GM19193 (cell line): ENCODE results near the gene LDLRAP1.

Experiments
- POLR2A ChIP-seq: IDR thresholded peaks from 4 replicates; pipeline ENCODE4 v1.6.1; 2011; ENCODE audit not compliant: insufficient read depth, insufficient read length; ENCODE audit errors: extremely low read depth

LDLRAP1 gene

DNA sequence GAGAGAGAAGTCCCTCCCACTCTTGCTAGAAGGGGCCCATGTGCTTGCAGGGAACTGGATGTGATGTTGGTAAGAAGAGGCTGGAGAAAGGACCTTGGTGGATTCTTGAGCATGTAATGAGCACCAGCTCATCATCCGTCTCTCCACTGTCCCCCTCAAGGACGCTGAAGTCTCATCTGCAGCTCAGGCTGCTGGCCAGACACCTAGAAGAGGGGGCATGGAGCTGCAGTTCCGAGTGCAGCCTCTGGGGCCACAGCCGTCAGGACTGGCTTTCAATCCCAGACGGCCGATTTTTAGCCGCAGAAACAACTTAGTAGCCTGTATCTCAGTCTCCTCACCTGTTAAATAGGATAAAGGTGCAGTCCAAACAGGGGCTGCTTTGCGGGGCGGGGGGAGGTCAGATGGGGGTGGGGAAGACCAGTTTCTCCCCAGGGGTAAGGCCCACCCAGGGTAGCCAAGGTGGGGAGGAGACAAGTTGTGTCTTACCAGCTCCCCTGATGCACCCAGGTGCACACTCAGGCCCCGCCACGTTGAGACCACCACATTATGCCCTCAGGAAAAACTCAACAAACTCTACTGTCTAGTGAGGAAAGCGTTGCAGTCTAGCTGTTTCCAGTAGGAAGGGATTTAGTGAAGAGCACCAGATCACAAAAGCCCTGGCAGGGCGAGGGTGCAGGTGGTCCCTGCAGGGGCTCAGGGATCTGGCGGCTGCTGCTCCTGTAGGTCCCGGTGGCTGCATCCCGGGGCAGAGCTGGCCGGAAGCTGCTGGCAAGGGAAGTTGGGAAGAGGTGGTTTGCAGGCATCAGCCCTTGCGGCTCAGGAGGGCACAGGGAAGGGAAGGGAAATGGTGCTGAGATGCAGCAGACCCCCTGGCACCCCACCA is 29.5 kb downstream of the LDLRAP1 start:
- no peak for TF ChIP-seq POLR2A

- no peak for TF ChIP-seq POLR2A
Measured at GRCh38 chr1:25573591-25573930, 30.2 kb downstream of the LDLRAP1 start.

- TF ChIP-seq POLR2A: no peak
Measured at GRCh38 chr1:25573961-25574360, 30.6 kb downstream of the LDLRAP1 start.

DNA sequence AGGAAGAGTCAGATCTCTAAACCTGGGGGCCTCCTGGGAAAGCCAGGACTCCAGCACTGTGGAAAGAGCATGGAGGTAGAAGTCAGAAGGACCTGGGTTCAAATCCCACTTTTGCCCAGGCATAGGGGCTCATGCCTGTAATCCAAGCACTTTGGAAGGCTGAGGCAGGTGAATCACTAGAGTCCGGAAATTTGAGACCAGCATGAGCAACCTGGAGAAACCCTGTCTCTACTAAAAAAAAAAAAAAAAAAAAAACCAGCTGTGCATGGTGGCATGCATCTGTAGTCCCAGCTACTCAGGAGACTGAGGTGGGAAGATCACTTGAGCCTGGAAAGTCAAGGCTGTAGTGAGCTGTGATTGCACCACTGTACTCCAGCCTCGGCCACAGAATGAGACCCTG is 31.8 kb downstream of the LDLRAP1 start:
- no peak for TF ChIP-seq POLR2A

- TF ChIP-seq POLR2A: no peak
Measured at GRCh38 chr1:25576459-25577133, 33.2 kb downstream of the LDLRAP1 start.

DNA sequence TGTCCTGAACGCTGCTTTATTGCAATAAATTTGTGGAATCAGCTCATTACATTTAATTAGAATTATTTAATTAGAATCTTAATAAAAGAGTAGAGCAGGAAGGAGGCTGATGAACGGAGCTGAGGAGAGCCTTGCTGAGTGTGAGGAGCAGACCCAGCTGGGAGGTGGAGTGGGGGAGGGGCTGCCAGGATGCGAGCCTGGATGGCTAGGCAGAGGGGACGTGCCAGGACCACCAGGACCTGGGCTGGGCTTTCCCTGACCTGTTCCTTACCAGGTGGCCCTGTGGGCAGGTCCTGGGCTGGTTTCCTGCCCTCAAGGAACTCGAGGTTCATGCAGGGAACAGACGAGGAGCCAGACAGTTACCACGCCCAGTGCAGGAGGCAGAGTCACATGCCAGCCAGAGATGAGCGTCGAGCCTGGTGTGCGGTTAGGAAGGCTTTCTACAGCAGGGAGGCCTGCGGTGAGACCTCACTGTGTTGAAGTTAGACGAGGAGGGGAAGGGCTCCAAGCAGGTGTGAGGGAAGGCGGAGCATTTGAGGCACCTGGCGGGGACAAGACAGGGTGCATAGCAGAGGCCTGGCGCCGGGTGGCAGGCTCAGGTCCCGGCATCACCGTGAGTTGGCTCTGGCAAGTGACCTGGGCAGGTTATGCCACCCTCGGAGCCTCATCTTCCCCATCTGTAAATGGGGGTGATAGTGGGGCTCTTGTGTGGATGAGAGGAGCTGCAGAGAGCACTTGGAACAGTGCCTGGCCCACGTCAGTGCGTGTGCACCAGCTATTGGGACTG is 33.9 kb downstream of the LDLRAP1 start:
- TF ChIP-seq POLR2A: no peak

DNA sequence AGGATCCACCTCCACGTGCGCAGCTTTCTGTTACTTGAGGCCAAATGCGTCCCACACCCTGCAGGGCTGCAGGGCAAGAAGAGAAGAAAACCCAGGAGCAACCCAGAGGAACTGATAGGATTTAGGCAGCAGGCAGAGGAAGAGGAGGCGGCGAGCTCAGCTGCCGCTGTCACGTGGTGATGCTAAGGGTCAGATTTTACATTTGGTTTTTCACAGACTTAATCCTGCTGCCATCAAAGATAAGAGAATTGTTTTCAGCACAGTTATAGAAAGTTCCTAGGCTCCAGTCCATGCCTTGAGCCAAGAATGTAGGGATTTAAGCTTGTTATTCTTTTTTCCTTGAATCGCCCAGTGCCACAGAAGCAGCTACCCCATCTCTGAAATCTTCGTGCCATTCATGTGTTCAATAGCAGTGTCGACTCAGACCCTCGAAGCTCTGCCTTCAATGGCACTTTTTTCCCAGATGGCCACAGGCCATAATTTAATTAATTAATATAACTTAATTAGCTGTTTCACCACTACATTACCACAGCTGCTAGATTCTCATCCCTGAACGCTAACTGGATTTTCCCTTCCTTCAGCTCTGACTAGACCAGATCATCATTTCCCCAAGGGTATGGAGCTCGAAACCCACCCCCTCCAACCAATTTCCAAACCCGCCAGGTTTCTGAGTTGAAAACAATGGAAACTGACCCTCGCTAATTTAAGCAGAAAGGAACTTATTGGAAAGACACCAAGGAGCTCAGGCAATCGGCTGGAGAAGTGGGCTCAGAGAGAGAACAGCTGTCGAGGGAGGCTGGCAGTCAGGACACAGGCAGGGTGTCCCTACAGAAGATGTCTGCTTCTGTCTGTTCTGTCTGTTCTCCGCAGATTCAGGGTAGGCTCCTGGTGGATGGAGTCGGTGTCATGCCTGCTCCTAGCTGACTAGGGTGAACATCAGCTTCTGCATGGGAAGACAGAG is 36.2 kb downstream of the LDLRAP1 start:
- TF ChIP-seq POLR2A: no peak

GRCh38 chr1:25580927-25581326 is 37.5 kb downstream of the LDLRAP1 start:
- TF ChIP-seq POLR2A: no peak

DNA sequence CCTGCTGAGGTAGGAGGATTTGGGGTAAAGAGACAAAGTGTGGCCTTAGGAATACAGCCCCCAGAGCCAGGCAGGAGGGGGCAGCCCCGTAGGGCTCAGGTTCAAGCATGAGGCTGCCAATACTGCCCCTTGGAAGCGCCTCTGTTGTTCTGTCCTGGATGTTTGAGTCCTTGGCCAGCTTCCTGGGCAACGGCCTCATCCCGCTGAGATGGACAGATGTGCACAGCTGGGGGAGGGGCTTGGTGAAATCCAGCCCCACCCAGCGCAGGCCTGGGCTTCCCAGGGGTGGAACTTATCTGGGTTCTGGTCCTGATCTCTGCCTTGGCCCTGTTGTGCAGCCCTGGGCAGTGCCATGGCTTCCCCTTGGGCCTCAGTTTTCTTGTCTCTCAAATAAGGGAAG is 38.4 kb downstream of the LDLRAP1 start:
- no peak for TF ChIP-seq POLR2A

DNA sequence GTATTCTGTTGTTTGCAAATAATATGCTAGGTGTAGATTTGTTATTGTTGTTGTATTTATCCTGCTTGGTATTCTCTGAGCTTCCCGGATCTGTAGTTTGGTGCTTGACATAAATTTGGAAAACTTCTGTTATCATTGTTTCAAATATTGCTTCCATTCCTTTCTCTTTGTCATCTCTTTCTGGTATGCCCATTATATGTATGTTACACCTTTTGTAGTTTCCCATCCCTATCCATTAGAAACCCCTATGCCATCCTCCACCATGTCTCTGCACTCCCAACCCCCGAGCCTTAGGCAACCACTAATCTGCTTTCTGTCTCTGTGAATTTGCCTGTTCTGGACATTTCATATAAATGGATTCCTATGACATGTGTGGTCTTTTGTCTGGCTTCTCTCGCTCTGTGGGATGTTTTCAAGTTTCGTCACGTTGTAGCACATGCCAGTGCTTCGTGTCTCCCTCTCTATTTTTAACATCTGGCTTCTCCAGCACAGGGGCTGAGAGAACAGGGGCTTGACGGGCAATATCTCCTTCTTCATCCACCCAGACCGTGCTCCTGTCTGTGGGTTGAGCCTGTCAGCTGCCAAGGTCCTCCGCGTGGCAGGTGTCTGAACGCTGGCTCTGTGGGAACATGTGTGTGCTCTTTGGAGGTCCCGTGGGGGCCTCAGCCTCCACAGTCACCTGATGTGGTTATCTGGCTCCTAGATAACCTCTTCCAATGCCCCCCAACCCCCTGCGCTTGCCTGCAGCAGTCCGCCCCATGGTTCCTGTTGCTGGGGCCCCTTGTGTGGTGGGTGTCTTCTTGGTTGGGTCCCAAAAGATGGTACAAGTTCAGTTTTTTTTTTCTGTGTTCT is 40.3 kb downstream of the LDLRAP1 start:
- no peak for TF ChIP-seq POLR2A

DNA sequence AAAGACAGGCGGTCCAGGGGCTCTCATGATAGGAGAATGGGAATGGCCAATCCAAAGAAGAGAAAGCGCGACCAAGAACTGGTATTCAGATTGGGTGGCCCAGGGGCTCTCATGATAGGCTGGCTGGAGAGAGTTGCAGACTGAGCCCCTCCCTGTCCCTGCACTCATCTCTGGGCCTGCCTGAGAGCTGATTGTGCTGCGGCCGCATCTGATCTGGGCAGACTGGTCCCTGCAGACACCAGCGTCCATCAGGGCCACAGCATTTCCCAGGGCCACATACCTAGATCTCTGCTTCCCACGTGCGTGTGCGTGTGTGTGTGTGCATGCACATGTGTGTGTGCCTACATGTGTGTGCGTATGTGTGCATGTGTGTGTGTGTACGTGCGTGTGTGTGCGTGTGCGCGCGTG is 42.8 kb downstream of the LDLRAP1 start:
- TF ChIP-seq POLR2A: no peak

DNA sequence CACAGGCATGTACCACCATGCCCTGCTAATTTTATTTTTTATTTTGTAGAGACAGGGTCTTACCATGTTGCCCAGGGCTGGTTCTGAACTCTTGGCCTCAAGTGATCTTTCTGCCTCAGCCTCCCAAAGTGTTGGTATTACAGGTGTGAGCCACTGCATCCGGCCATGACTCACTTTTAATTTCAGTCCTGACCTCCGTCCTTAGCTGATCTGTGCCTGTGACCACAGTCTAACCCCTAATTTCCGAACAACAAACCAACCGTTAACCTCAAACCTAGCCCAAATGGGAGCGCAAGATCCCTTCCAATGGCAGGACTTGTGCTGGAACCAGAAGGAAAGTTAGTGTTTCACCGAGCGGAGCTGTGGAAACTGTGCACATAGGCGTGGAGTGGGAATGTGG is 43.9 kb downstream of the LDLRAP1 start:
- TF ChIP-seq POLR2A: no peak

- TF ChIP-seq POLR2A: no peak
Measured at GRCh38 chr1:25590096-25590824, 46.9 kb downstream of the LDLRAP1 start.

- TF ChIP-seq POLR2A: no peak
Measured at GRCh38 chr1:25593861-25594260, 50.5 kb downstream of the LDLRAP1 start.

- TF ChIP-seq POLR2A: no peak
Measured at GRCh38 chr1:25594971-25595370, 51.6 kb downstream of the LDLRAP1 start.
